ENCODE measurements around the gene PRKAG2. TPM values are rescaled to one million over a fixed set of nuclear protein-coding genes. Genes with fewer than 3 reads are reported as not detected.
A peak's percentile ranks its signal among the peaks of the same experiment; 100 is the strongest.

The PRKAG2 gene
- total and polyA plus RNA-seq, 8 donors: 12.9 to 34.6 (median 18.0) TPM

DNA sequence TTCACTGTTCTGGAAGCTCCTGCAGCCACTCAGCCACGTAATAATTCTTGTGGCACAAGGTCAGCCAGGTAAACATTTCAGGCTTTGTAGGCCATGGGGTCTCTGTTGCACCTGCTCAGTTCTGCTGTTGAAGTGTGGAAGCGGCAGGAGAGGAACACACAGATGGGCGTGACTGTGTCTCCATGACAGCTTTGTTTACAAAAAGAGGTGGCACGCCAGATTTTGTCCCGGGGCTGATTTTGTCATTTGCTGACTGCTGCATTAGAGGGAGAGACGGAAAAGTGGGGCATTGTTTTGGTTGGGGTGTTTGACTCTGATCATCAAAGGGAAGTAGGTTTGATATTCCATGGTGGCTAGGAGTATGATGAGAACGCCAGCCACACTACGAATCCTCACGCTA, 103.1 kb downstream of the PRKAG2 start:
- ATAC-seq (no peak), DNase-seq (peak in 1 of 4 donors; percentile 19)
- no peaks in the 10 kb centered on the region for H3K27me3 ChIP-seq
- H3K27ac ChIP-seq: no peak overlapping the region
- no peaks in the 10 kb centered on the region for H3K9me3 ChIP-seq
- no peaks in the 10 kb centered on the region for H3K4me1 ChIP-seq
- no peaks in the 10 kb centered on the region for H3K36me3 ChIP-seq
- TF ChIP-seq, protein P1, sequence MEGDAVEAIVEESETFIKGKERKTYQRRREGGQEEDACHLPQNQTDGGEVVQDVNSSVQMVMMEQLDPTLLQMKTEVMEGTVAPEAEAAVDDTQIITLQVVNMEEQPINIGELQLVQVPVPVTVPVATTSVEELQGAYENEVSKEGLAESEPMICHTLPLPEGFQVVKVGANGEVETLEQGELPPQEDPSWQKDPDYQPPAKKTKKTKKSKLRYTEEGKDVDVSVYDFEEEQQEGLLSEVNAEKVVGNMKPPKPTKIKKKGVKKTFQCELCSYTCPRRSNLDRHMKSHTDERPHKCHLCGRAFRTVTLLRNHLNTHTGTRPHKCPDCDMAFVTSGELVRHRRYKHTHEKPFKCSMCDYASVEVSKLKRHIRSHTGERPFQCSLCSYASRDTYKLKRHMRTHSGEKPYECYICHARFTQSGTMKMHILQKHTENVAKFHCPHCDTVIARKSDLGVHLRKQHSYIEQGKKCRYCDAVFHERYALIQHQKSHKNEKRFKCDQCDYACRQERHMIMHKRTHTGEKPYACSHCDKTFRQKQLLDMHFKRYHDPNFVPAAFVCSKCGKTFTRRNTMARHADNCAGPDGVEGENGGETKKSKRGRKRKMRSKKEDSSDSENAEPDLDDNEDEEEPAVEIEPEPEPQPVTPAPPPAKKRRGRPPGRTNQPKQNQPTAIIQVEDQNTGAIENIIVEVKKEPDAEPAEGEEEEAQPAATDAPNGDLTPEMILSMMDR (IDR thresholded peaks at IDR 0.05): no peak
- H3K4me3 ChIP-seq: no peak overlapping the region
- intact Hi-C loops (cut with DNase I): no loop called here

DNA sequence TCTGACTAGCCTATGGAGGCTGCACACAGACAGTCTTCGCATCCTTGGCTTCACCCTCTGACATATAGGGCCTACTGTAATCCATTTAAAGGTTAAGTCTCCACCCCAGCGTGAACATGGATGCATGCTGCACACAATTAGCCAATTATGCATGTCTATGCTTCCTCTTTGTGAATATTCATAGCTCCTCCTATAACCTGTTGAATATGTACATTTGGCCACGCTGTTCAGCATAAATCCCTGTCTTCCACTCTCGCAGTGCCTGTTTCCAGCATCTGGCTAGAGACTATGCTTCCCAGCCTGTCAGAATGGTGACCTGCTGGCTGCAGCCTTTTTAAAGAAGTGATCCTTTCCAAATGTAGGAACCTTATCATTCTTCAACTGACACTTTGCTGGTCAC, 106.7 kb downstream of the PRKAG2 start:
- intact Hi-C loops (cut with DNase I): no loop called here
- TF ChIP-seq, protein P1 (IDR thresholded peaks at IDR 0.05): no peak
- ATAC-seq (no peak), DNase-seq (no peak)
- Histone ChIP-seq H3K27me3 (no peaks in the 10 kb centered on the region), H3K9me3 (no peaks in the 10 kb centered on the region), H3K4me1 (no peaks in the 10 kb centered on the region), H3K4me3 (no peak overlapping the region), H3K27ac (no peak overlapping the region), H3K36me3 (no peaks in the 10 kb centered on the region)

DNA sequence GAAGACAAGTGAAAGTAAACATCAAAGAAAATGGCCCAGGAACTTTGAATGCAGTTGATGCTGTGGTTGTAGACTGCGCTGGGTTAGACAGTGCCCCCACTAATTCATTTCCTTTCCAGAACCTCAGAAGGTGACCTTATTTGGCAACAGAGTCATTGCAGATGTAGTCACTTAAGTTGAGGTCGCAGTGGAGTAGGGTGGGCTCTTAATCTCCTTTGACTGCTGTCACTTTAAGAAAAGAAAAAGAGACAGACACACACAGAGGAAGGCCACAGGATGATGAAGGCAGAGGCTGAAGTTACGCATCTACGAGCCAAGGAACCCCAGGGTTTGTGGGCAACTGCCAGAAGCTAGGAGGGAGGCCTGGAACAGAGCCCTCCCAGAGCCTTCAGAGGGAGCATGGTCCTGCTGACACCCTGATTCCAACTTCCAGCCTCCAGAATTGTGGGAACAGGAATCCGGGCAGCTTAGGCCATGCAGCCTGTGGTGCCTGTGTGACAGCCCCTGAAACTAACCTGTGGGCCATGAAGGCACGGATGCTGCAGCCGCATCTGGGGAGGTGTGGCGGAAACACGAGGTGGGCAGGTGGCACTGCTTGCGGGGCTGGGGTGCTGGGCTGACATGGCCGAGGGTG, 107.6 kb downstream of the PRKAG2 start:
- H3K9me3 ChIP-seq: no peaks in the 10 kb centered on the region
- TF ChIP-seq, protein P1 (IDR thresholded peaks at IDR 0.05): no peak
- ATAC-seq (no peak), DNase-seq (peak in 2 of 4 donors; percentile 22 to 64)
- no peaks in the 10 kb centered on the region for H3K36me3 ChIP-seq
- H3K4me3 ChIP-seq: no peak overlapping the region
- no peak overlapping the region for H3K27ac ChIP-seq
- no peaks in the 10 kb centered on the region for H3K4me1 ChIP-seq
- H3K27me3 ChIP-seq: no peaks in the 10 kb centered on the region
- intact Hi-C loops (cut with DNase I): loop anchor here in 1 of 2 donors (10.0 kb wide), 1 partner anchor 395 kb away; no protein-coding TSS in a partner anchor

DNA sequence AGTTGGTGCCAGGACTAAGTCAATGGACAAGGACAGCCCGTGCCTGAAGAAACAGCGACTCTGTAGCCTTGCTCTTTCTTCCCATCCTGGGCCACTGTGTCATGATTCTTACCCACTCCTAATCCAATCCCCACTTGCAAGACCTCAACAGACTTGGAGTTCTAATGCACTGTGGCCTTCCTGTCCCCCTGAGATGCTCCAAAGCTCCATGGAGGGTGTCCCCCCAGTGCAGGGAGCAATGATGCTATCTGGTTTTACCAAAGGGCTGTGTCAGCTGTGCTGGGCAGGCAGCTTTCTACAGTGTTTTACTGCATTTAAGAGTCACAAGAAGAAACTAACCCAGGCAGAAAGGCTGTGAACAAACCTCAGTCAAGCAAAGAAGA, 108.1 kb downstream of the PRKAG2 start:
- H3K36me3 ChIP-seq: no peaks in the 10 kb centered on the region
- no peaks in the 10 kb centered on the region for H3K4me1 ChIP-seq
- intact Hi-C loops (cut with DNase I): loop anchor here in 1 of 2 donors (10.0 kb wide), 1 partner anchor 394 kb away; no protein-coding TSS in a partner anchor
- no peak for ATAC-seq
- TF ChIP-seq, protein P1 (IDR thresholded peaks at IDR 0.05): no peak
- no peaks in the 10 kb centered on the region for H3K27me3 ChIP-seq
- no peaks in the 10 kb centered on the region for H3K9me3 ChIP-seq
- peak in 1 of 4 donors; percentile 12 for DNase-seq
- H3K4me3 ChIP-seq: no peak overlapping the region
- H3K27ac ChIP-seq: no peak overlapping the region

DNA sequence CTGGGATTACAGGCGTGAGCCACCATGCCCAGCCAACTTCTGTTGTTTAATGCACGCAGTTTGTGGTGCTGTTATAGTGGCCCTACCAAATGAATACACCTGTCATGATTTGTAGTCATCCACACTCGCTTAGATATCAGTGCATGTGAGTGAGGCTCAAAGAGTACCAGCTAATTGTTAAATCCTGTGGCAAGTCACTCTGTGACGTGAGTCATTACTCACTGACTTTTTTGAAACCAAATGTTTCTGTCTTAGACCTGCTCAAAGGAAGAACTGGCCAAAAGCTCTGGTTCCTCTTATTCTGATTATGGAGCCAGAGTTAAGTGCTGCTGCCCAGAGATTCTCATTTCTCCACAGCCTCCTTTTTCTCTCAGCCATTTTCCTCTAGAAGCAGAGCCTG, 109.4 kb downstream of the PRKAG2 start:
- intact Hi-C loops (cut with DNase I): loop anchor here in 1 of 2 donors (10.0 kb wide), 1 partner anchor 393 kb away; no protein-coding TSS in a partner anchor
- Histone ChIP-seq H3K27ac (no peak overlapping the region), H3K36me3 (no peaks in the 10 kb centered on the region), H3K4me3 (no peak overlapping the region), H3K4me1 (no peaks in the 10 kb centered on the region), H3K27me3 (no peaks in the 10 kb centered on the region), H3K9me3 (no peaks in the 10 kb centered on the region)
- no peak for DNase-seq
- no peak for ATAC-seq
- TF ChIP-seq, protein P1 (IDR thresholded peaks at IDR 0.05): no peak

All from left lung (tissue), 10 donors.